H9 (cell line): ENCODE results near the gene IMPA2. TPM values are rescaled to one million over a fixed set of nuclear protein-coding genes. Genes with fewer than 3 reads are reported as not detected.

Experiments
- DNase-seq: peaks from one replicate; pipeline ENCODE4 v3.0.0-alpha.2; 2017
- H2AFZ ChIP-seq: one replicate; pipeline ENCODE4 v1.6.1; 2013; ENCODE audit warnings: mild to moderate bottlenecking, low read length, control low read depth, moderate library complexity
- H2AK5ac ChIP-seq: 2 replicates; pipeline ENCODE4 v1.6.1; 2013; ENCODE audit warnings: low read length, control low read depth, mixed read lengths; ENCODE audit not compliant: insufficient read length
- H2BK120ac ChIP-seq: one replicate; pipeline ENCODE4 v1.6.1; 2013; ENCODE audit warnings: low read depth, mild to moderate bottlenecking, low read length, control low read depth, inconsistent platforms; ENCODE audit not compliant: poor library complexity, severe bottlenecking
- H2BK12ac ChIP-seq: 2 replicates; pipeline ENCODE4 v1.6.1; 2013; ENCODE audit warnings: low read length, control low read depth, mixed read lengths, low read depth; ENCODE audit not compliant: insufficient read length
- H2BK15ac ChIP-seq: 2 replicates; pipeline ENCODE4 v1.6.1; 2013; ENCODE audit warnings: low read depth, low read length, control low read depth
- H2BK20ac ChIP-seq: one replicate; pipeline ENCODE4 v1.6.1; 2013; ENCODE audit warnings: low read depth, mild to moderate bottlenecking, low read length, control low read depth, inconsistent platforms; ENCODE audit not compliant: poor library complexity, severe bottlenecking
- H2BK5ac ChIP-seq: 2 replicates; pipeline ENCODE4 v1.6.1; 2013; ENCODE audit warnings: low read length, control low read depth, mixed read lengths; ENCODE audit not compliant: insufficient read length
- H3K14ac ChIP-seq: 2 replicates; pipeline ENCODE4 v1.6.1; 2013; ENCODE audit warnings: low read length, control low read depth; ENCODE audit not compliant: insufficient read depth
- H3K18ac ChIP-seq: 2 replicates; pipeline ENCODE4 v1.6.1; 2013; ENCODE audit warnings: low read depth, mild to moderate bottlenecking, mixed read lengths, low read length, control low read depth; ENCODE audit not compliant: insufficient read length
- H3K23ac ChIP-seq: 2 replicates; pipeline ENCODE4 v1.6.1; 2013; ENCODE audit warnings: low read length, control low read depth, mixed read lengths, low read depth; ENCODE audit not compliant: insufficient read length
- H3K23me2 ChIP-seq: 2 replicates; pipeline ENCODE4 v1.6.1; 2013; ENCODE audit warnings: low read depth, mild to moderate bottlenecking, mixed read lengths, low read length, control low read depth; ENCODE audit not compliant: insufficient read length, poor library complexity, severe bottlenecking
- H3K27ac ChIP-seq: 2 replicates; pipeline ENCODE4 v1.5.1; 2013; ENCODE audit warnings: low read length, control low read depth, mixed read lengths, low read depth; ENCODE audit not compliant: insufficient read length
- H3K27me3 ChIP-seq: 2 replicates; pipeline ENCODE4 v1.6.1; 2013; ENCODE audit warnings: low read length, control low read depth, inconsistent platforms; ENCODE audit not compliant: insufficient read depth
- H3K4ac ChIP-seq: 2 replicates; pipeline ENCODE4 v1.6.1; 2013; ENCODE audit warnings: low read depth, mild to moderate bottlenecking, control low read depth, inconsistent platforms, low read length, moderate library complexity
- H3K4me1 ChIP-seq: 2 replicates; pipeline ENCODE4 v1.6.1; 2013; ENCODE audit warnings: low read length, control low read depth, inconsistent platforms; ENCODE audit not compliant: insufficient read depth
- H3K4me2 ChIP-seq: 2 replicates; pipeline ENCODE4 v1.6.1; 2013; ENCODE audit warnings: low read length, control low read depth, mixed read lengths; ENCODE audit not compliant: insufficient read length, insufficient read depth
- H3K56ac ChIP-seq: 2 replicates; pipeline ENCODE4 v1.6.1; 2013; ENCODE audit warnings: low read depth, mild to moderate bottlenecking, mixed read lengths, low read length, control low read depth; ENCODE audit not compliant: insufficient read length
- H3K79me1 ChIP-seq: 2 replicates; pipeline ENCODE4 v1.6.1; 2013; ENCODE audit warnings: low read depth, mild to moderate bottlenecking, moderate library complexity, low read length, control low read depth, inconsistent platforms; ENCODE audit not compliant: insufficient read depth, poor library complexity, severe bottlenecking
- H3K79me2 ChIP-seq: 2 replicates; pipeline ENCODE4 v1.6.1; 2013; ENCODE audit warnings: low read length, control low read depth, inconsistent platforms; ENCODE audit not compliant: insufficient read depth
- H3K9ac ChIP-seq: 2 replicates; pipeline ENCODE4 v1.6.1; 2013; ENCODE audit warnings: low read length, control low read depth, mixed read lengths; ENCODE audit not compliant: insufficient read length; ENCODE audit errors: extremely low read depth
- H3K9me3 ChIP-seq: one replicate; pipeline ENCODE4 v1.6.1; 2013; ENCODE audit warnings: low read depth, low read length, inconsistent platforms; ENCODE audit not compliant: control insufficient read depth
- H3T11ph ChIP-seq: one replicate; pipeline ENCODE4 v1.6.1; 2013; ENCODE audit warnings: mild to moderate bottlenecking, low read length, control low read depth, inconsistent platforms
- H4K20me1 ChIP-seq: one replicate; pipeline ENCODE4 v1.6.1; 2013; ENCODE audit not compliant: control insufficient read depth, insufficient read length, insufficient read depth
- H4K5ac ChIP-seq: 2 replicates; pipeline ENCODE4 v1.6.1; 2013; ENCODE audit warnings: low read depth, mild to moderate bottlenecking, mixed read lengths, low read length, control low read depth; ENCODE audit not compliant: insufficient read length
- H4K8ac ChIP-seq: replicated peaks from 2 replicates; pipeline ENCODE4 v1.6.1; 2013; ENCODE audit warnings: low read length, control low read depth, mixed read lengths, low read depth; ENCODE audit not compliant: insufficient read length
- H4K91ac ChIP-seq: 2 replicates; pipeline ENCODE4 v1.6.1; 2013; ENCODE audit warnings: low read depth, mild to moderate bottlenecking, moderate library complexity, mixed read lengths, low read length, control low read depth; ENCODE audit not compliant: insufficient read length
- H3K27ac Mint-ChIP-seq, 3 experiments: 2 replicates in 2 of 3; 3 replicates in 1 of 3; pipeline ENCODE4 v1.8.0; 2020 to 2021; ENCODE audit warnings: mixed read lengths in 3 of 3, mild to moderate bottlenecking in 1 of 3, moderate library complexity in 1 of 3
- H3K27me3 Mint-ChIP-seq: 2 replicates; pipeline ENCODE4 v1.8.0; 2021; ENCODE audit warnings: low read depth, mild to moderate bottlenecking, moderate library complexity, mixed read lengths
- H3K36me3 Mint-ChIP-seq, 3 experiments: 2 replicates in 2 of 3; 3 replicates in 1 of 3; pipeline ENCODE4 v1.8.0; 2020 to 2021; ENCODE audit warnings: low read depth in 3 of 3, mixed read lengths in 3 of 3; ENCODE audit not compliant: insufficient read depth in 1 of 3
- H3K4me1 Mint-ChIP-seq, 2 experiments: 2 replicates each; pipeline ENCODE4 v1.8.0; 2020; ENCODE audit warnings: mixed read lengths in 2 of 2
- H3K4me3 Mint-ChIP-seq, 2 experiments: 2 replicates in 1 of 2; 3 replicates in 1 of 2; pipeline ENCODE4 v1.8.0; 2020 to 2021; ENCODE audit warnings: mild to moderate bottlenecking in 2 of 2, mixed read lengths in 2 of 2, moderate library complexity in 1 of 2
- H3K9me3 Mint-ChIP-seq, 2 experiments: 2 replicates in 1 of 2; 3 replicates in 1 of 2; pipeline ENCODE4 v1.8.0; 2020; ENCODE audit warnings: mild to moderate bottlenecking in 2 of 2, mixed read lengths in 2 of 2, moderate library complexity in 1 of 2
- WGBS: extraction: QIAGEN DNeasy Blood & Tissue Kit; methylation state at CpG from one replicate; pipeline ENCODE4 v1.1.7; 2013; ENCODE audit warnings: missing lambda C conversion rate, low lambda C conversion rate, mixed read lengths; ENCODE audit not compliant: insufficient read length; ENCODE audit errors: extremely low coverage; 5-methylcytosine and 5-hydroxymethylcytosine counted together
- total RNA-seq: library from RNA; stranded (reverse); gene quantifications from 2 replicates; pipeline ENCODE4 v1.2.1, GENCODE V29; 2021
- TF ChIP-seq, protein P1 (sequence below): fragments of 200-600 bp; sonication (generic); conservative IDR thresholded peaks from 3 replicates; pipeline ENCODE4 v1.8.0; 2021; ENCODE audit warnings: antibody characterized with exemption, mild to moderate bottlenecking

The IMPA2 gene
- total RNA-seq, 1 experiment from 2014 or later = 73.8 TPM

DNA sequence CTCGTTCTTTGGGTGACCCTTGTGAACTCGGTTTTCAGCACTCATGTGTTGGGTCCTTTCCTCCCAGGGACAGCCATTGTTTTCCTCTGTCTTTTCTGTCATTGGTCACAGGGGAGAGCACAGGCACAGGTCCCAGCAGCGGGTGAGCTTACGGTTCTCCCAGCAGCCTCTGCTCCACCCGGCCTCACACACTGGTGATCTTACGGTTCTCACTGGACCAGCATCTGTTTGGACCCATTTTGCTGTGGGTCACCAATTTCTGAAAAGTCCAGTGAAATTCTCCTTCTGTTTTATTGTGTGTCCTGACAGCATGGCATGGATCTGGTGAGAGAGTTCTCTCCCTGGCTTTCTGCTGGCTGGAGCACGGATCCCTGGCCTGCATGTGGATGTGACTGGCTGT is 62.5 kb downstream of the IMPA2 start:
- Histone ChIP-seq H3K27me3 (no peaks in the 10 kb centered on the region), H4K5ac (no peak overlapping the region), H2BK12ac (no peak overlapping the region), H3K18ac (no peak overlapping the region), H4K91ac (no peak overlapping the region), H2BK15ac (no peak overlapping the region), H3K79me2 (no peaks in the 10 kb centered on the region), H3T11ph (no peak overlapping the region), H3K79me1 (no peaks in the 10 kb centered on the region), H2BK5ac (no peak overlapping the region), H3K14ac (no peak overlapping the region), H3K56ac (no peak overlapping the region), H4K8ac (no peak overlapping the region), H2BK120ac (no peak overlapping the region), H3K4me1 (no peaks in the 10 kb centered on the region), H3K9me3 (no peaks in the 10 kb centered on the region), H2AK5ac (no peak overlapping the region), H3K27ac (no peak overlapping the region), H2AFZ (no peak overlapping the region), H4K20me1 (no peaks in the 10 kb centered on the region), H3K4me2 (no peak overlapping the region), H2BK20ac (no peak overlapping the region), H3K23ac (no peak overlapping the region), H3K4ac (no peak overlapping the region), H3K9ac (no peak overlapping the region), H3K23me2 (peaks cover 1% of the 10 kb centered on the region)
- no peak overlapping the region for H3K4me3 Mint-ChIP-seq
- no CpG with 5 or more reads among the region's 7 CpGs for WGBS
- DNase-seq = no peak
- H3K27me3 Mint-ChIP-seq = peaks cover 4% of the 10 kb centered on the region; the same call in 1 of the 2 replicates
- H3K36me3 Mint-ChIP-seq = no peaks in the 10 kb centered on the region
- H3K27ac Mint-ChIP-seq = no peak overlapping the region
- no peaks in the 10 kb centered on the region; a peak in 1 of 5 replicates for H3K9me3 Mint-ChIP-seq
- H3K4me1 Mint-ChIP-seq = peaks cover 0 to 5% of the 10 kb centered on the region in 2 experiments; a peak in 1 of 4 replicates
- TF ChIP-seq, protein P1, sequence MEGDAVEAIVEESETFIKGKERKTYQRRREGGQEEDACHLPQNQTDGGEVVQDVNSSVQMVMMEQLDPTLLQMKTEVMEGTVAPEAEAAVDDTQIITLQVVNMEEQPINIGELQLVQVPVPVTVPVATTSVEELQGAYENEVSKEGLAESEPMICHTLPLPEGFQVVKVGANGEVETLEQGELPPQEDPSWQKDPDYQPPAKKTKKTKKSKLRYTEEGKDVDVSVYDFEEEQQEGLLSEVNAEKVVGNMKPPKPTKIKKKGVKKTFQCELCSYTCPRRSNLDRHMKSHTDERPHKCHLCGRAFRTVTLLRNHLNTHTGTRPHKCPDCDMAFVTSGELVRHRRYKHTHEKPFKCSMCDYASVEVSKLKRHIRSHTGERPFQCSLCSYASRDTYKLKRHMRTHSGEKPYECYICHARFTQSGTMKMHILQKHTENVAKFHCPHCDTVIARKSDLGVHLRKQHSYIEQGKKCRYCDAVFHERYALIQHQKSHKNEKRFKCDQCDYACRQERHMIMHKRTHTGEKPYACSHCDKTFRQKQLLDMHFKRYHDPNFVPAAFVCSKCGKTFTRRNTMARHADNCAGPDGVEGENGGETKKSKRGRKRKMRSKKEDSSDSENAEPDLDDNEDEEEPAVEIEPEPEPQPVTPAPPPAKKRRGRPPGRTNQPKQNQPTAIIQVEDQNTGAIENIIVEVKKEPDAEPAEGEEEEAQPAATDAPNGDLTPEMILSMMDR = no peak
